CD4-positive, CD25-positive, alpha-beta regulatory T cell (primary cell): ENCODE results near the gene RAC3. TPM values are rescaled to one million over a fixed set of nuclear protein-coding genes. Genes with fewer than 3 reads are reported as not detected.

Experiments
- ATAC-seq, 2 donors: fragments of 150-1000 bp; cut with Tn5 transposase; one replicate each; pipeline ENCODE4 v1.10.0; 2021; ENCODE audit warnings: low read depth in 2 of 2, moderate number of reproducible peaks in 2 of 2, moderate library complexity in 1 of 2
- DNase-seq, 3 donors: peaks; one replicate each; pipeline versions ENCODE4 v3.0.0 to v3.0.0-alpha.2; 2012 to 2022; ENCODE audit warnings: mixed read lengths in 1 of 3
- H3K27ac ChIP-seq: one replicate; pipeline ENCODE4 v1.7.0; 2013; ENCODE audit warnings: mild to moderate bottlenecking, low read length; ENCODE audit not compliant: insufficient read depth, poor library complexity, severe bottlenecking
- H3K27me3 ChIP-seq: one replicate; pipeline ENCODE4 v1.7.0; 2013; ENCODE audit warnings: low read length; ENCODE audit not compliant: control insufficient read depth, insufficient read depth
- H3K36me3 ChIP-seq: one replicate; pipeline ENCODE4 v1.7.0; 2013; ENCODE audit warnings: mild to moderate bottlenecking, low read length, moderate library complexity; ENCODE audit not compliant: control insufficient read depth, insufficient read depth
- H3K4me1 ChIP-seq: 2 replicates; pipeline ENCODE4 v1.7.0; 2013; ENCODE audit warnings: mild to moderate bottlenecking, low read length; ENCODE audit not compliant: insufficient read depth, control insufficient read depth, poor library complexity, severe bottlenecking
- H3K4me3 ChIP-seq: one replicate; pipeline ENCODE4 v1.7.0; 2013; ENCODE audit warnings: low read depth, mild to moderate bottlenecking, low read length, moderate library complexity
- H3K9me3 ChIP-seq, 2 experiments: 1 replicate in 1 of 2; 2 replicates in 1 of 2; pipeline ENCODE4 v1.7.0; 2013; ENCODE audit warnings: low read length in 2 of 2, mild to moderate bottlenecking in 1 of 2, moderate library complexity in 1 of 2; ENCODE audit not compliant: control insufficient read depth in 2 of 2
- H3K27ac Mint-ChIP-seq, 3 donors: one replicate each; pipeline ENCODE4 v1.8.0; 2020 to 2022; ENCODE audit warnings: mild to moderate bottlenecking in 3 of 3, mixed read lengths in 3 of 3, moderate library complexity in 2 of 3
- H3K27me3 Mint-ChIP-seq: one replicate; pipeline ENCODE4 v1.8.0; 2022; ENCODE audit warnings: mild to moderate bottlenecking, mixed read lengths
- H3K36me3 Mint-ChIP-seq: one replicate; pipeline ENCODE4 v1.8.0; 2020; ENCODE audit warnings: mixed read lengths
- H3K4me1 Mint-ChIP-seq, 4 donors: one replicate each; pipeline ENCODE4 v1.8.0; 2020 to 2022; ENCODE audit warnings: mixed read lengths in 4 of 4, mild to moderate bottlenecking in 1 of 4
- H3K4me3 Mint-ChIP-seq, 4 donors: one replicate each; pipeline ENCODE4 v1.8.0; 2020 to 2022; ENCODE audit warnings: mild to moderate bottlenecking in 4 of 4, mixed read lengths in 4 of 4, moderate library complexity in 3 of 4
- H3K9me3 Mint-ChIP-seq, 7 donors: one replicate each; pipeline ENCODE4 v1.8.0; 2020 to 2022; ENCODE audit warnings: mixed read lengths in 7 of 7, mild to moderate bottlenecking in 3 of 7, moderate library complexity in 2 of 7
- polyA plus RNA-seq, 4 donors: library from polyadenylated mRNA; unstranded; fragments of 300-500 nt; fragmentation: Illumina TruSeq; gene quantifications; one replicate each; pipeline ENCODE4 v1.2.3, GENCODE V29; 2021
- total RNA-seq: library from RNA; stranded (reverse); gene quantifications from one replicate; pipeline ENCODE4 v1.2.3, GENCODE V29; 2022

The RAC3 gene
- total and polyA plus RNA-seq, 5 donors from 2014 or later, result 0.26 to 3.6 TPM; not detected in 3

GRCh38 chr17:82025401-82026107 is 5.9 kb upstream of the RAC3 start:
- Mint-ChIP-seq H3K27me3 (no peaks in the 10 kb centered on the region), H3K9me3 (no peaks in the 10 kb centered on the region), H3K4me1 (peaks cover 0 to 36% (median 8%) of the 10 kb centered on the region in 4 donors), H3K36me3 (no peaks in the 10 kb centered on the region), H3K4me3 (peak overlapping the region in 1 of 4 donors; percentile 73), H3K27ac (no peak overlapping the region)
- no peak for DNase-seq
- Histone ChIP-seq H3K27me3 (no peaks in the 10 kb centered on the region), H3K27ac (no peak overlapping the region), H3K4me3 (no peak overlapping the region), H3K9me3 (no peaks in the 10 kb centered on the region), H3K36me3 (no peaks in the 10 kb centered on the region), H3K4me1 (peaks cover 39% of the 10 kb centered on the region)
- ATAC-seq, result no peak

GRCh38 chr17:82028246-82028645 is 3.2 kb upstream of the RAC3 start:
- Mint-ChIP-seq H3K36me3 (no peaks in the 10 kb centered on the region), H3K27ac (no peak overlapping the region), H3K4me3 (no peak overlapping the region), H3K4me1 (peaks cover 0 to 21% (median 0%) of the 10 kb centered on the region in 4 donors), H3K9me3 (no peaks in the 10 kb centered on the region), H3K27me3 (no peaks in the 10 kb centered on the region)
- Histone ChIP-seq H3K9me3 (no peaks in the 10 kb centered on the region), H3K4me1 (peaks cover 34% of the 10 kb centered on the region), H3K36me3 (no peaks in the 10 kb centered on the region), H3K4me3 (no peak overlapping the region), H3K27ac (no peak overlapping the region), H3K27me3 (no peaks in the 10 kb centered on the region)
- no peak for ATAC-seq
- no peak for DNase-seq

GRCh38 chr17:82028966-82029365 is 2.5 kb upstream of the RAC3 start:
- H3K27me3 Mint-ChIP-seq, result no peaks in the 10 kb centered on the region
- Histone ChIP-seq H3K9me3 (no peaks in the 10 kb centered on the region), H3K27ac (no peak overlapping the region), H3K4me3 (no peak overlapping the region), H3K27me3 (no peaks in the 10 kb centered on the region), H3K36me3 (no peaks in the 10 kb centered on the region), H3K4me1 (peaks cover 28% of the 10 kb centered on the region)
- DNase-seq (no peak), ATAC-seq (no peak)
- peaks cover 0 to 18% (median 0%) of the 10 kb centered on the region in 4 donors for H3K4me1 Mint-ChIP-seq
- H3K36me3 Mint-ChIP-seq, result no peaks in the 10 kb centered on the region
- no peak overlapping the region for H3K4me3 Mint-ChIP-seq
- H3K9me3 Mint-ChIP-seq, result no peaks in the 10 kb centered on the region
- H3K27ac Mint-ChIP-seq, result no peak overlapping the region

GRCh38 chr17:82029391-82029790 is 2.1 kb upstream of the RAC3 start:
- no peak overlapping the region for H3K4me3 ChIP-seq
- Mint-ChIP-seq H3K36me3 (no peaks in the 10 kb centered on the region), H3K4me3 (peak overlapping the region in 2 of 4 donors; percentile 62 to 74), H3K4me1 (peaks cover 0 to 14% (median 0%) of the 10 kb centered on the region in 4 donors), H3K27ac (no peak overlapping the region), H3K9me3 (no peaks in the 10 kb centered on the region), H3K27me3 (no peaks in the 10 kb centered on the region)
- H3K27me3 ChIP-seq, result no peaks in the 10 kb centered on the region
- H3K4me1 ChIP-seq, result peaks cover 23% of the 10 kb centered on the region
- DNase-seq (no peak), ATAC-seq (no peak)
- no peaks in the 10 kb centered on the region for H3K36me3 ChIP-seq
- H3K27ac ChIP-seq, result no peak overlapping the region
- H3K9me3 ChIP-seq, result no peaks in the 10 kb centered on the region

GRCh38 chr17:82029990-82030469 is 1.4 kb upstream of the RAC3 start:
- ATAC-seq (no peak), DNase-seq (peak in 1 of 3 donors; percentile 21)
- H3K27ac ChIP-seq, result no peak overlapping the region
- H3K27me3 Mint-ChIP-seq, result no peaks in the 10 kb centered on the region
- no peaks in the 10 kb centered on the region for H3K36me3 ChIP-seq
- H3K4me1 Mint-ChIP-seq, result peaks cover 0 to 17% (median 2%) of the 10 kb centered on the region in 4 donors
- H3K27me3 ChIP-seq, result no peaks in the 10 kb centered on the region
- no peaks in the 10 kb centered on the region for H3K9me3 ChIP-seq
- H3K4me3 ChIP-seq, result no peak overlapping the region
- H3K36me3 Mint-ChIP-seq, result peaks cover 2% of the 10 kb centered on the region
- peak overlapping the region in 3 of 4 donors; percentile 62 to 91 (median 74) for H3K4me3 Mint-ChIP-seq
- H3K27ac Mint-ChIP-seq, result no peak overlapping the region
- peaks cover 20% of the 10 kb centered on the region for H3K4me1 ChIP-seq
- H3K9me3 Mint-ChIP-seq, result no peaks in the 10 kb centered on the region

GRCh38 chr17:82030470-82031302 is 792 bp upstream of the RAC3 start:
- H3K9me3 ChIP-seq, result no peaks in the 10 kb centered on the region
- H3K36me3 Mint-ChIP-seq, result peaks cover 5% of the 10 kb centered on the region
- H3K27me3 ChIP-seq, result no peaks in the 10 kb centered on the region
- H3K27me3 Mint-ChIP-seq, result no peaks in the 10 kb centered on the region
- no peaks in the 10 kb centered on the region for H3K36me3 ChIP-seq
- H3K27ac ChIP-seq, result no peak overlapping the region
- peaks cover 0 to 23% (median 7%) of the 10 kb centered on the region in 4 donors for H3K4me1 Mint-ChIP-seq
- no peaks in the 10 kb centered on the region for H3K9me3 Mint-ChIP-seq
- H3K4me3 ChIP-seq, result no peak overlapping the region
- DNase-seq, result peak; percentile 72 to 86 (median 84)
- ATAC-seq, result peak; percentile 81 to 82
- H3K4me1 ChIP-seq, result peaks cover 23% of the 10 kb centered on the region
- H3K27ac Mint-ChIP-seq, result peak overlapping the region in 2 of 3 donors; percentile 63 to 71
- peak overlapping the region; percentile 86 to 91 (median 90) for H3K4me3 Mint-ChIP-seq

- Histone ChIP-seq H3K4me1 (peaks cover 36% of the 10 kb centered on the region), H3K27ac (no peak overlapping the region), H3K27me3 (no peaks in the 10 kb centered on the region), H3K4me3 (no peak overlapping the region), H3K36me3 (no peaks in the 10 kb centered on the region), H3K9me3 (no peaks in the 10 kb centered on the region)
- H3K4me1 Mint-ChIP-seq, result peaks cover 0 to 28% (median 7%) of the 10 kb centered on the region in 4 donors
- peaks cover 5% of the 10 kb centered on the region for H3K36me3 Mint-ChIP-seq
- peak in 2 of 3 donors; percentile 39 to 45 for DNase-seq
- no peak overlapping the region for H3K27ac Mint-ChIP-seq
- H3K9me3 Mint-ChIP-seq, result no peaks in the 10 kb centered on the region
- H3K27me3 Mint-ChIP-seq, result no peaks in the 10 kb centered on the region
- H3K4me3 Mint-ChIP-seq, result peak overlapping the region in 3 of 4 donors; percentile 44 to 86 (median 67)
- peak in 1 of 2 donors; percentile 8 for ATAC-seq
These were observed 578 bp downstream of the RAC3 start for GRCh38 chr17:82031885-82032627.
